Parathyroid adenoma (tissue), 2 donors: Measurements from ENCODE around the gene PHF3.
"Not testable (repeated sequence)": the region's sequence is repeated elsewhere in the genome, so short reads cannot be mapped to it uniquely, and the experiment has no call there.

Experiments
- H2AFZ ChIP-seq: fragments of 300-600 bp; sonication (generic); one replicate; pipeline ENCODE4 v1.7.0; 2017; ENCODE audit warnings: antibody characterized with exemption, mild to moderate bottlenecking
- H3K27ac ChIP-seq: fragments of 300-600 bp; sonication (generic); one replicate; pipeline ENCODE4 v1.7.0; 2017
- H3K27me3 ChIP-seq: fragments of 300-600 bp; sonication (generic); one replicate; pipeline ENCODE4 v1.7.0; 2017; ENCODE audit warnings: low read length; ENCODE audit not compliant: control insufficient read depth, insufficient read depth
- H3K36me3 ChIP-seq: fragments of 300-600 bp; sonication (generic); one replicate; pipeline ENCODE4 v1.7.0; 2017; ENCODE audit warnings: low read length; ENCODE audit not compliant: control insufficient read depth, insufficient read depth
- H3K4me1 ChIP-seq: fragments of 300-600 bp; sonication (generic); one replicate; pipeline ENCODE4 v1.7.0; 2017; ENCODE audit warnings: control low read depth
- H3K4me2 ChIP-seq: fragments of 300-600 bp; sonication (generic); one replicate; pipeline ENCODE4 v1.7.0; 2017; ENCODE audit warnings: low read length
- H3K4me3 ChIP-seq: fragments of 300-600 bp; sonication (generic); one replicate; pipeline ENCODE4 v1.7.0; 2017; ENCODE audit warnings: low read depth, low read length
- H3K79me2 ChIP-seq: fragments of 300-600 bp; sonication (generic); one replicate; pipeline ENCODE4 v1.7.0; 2017; ENCODE audit warnings: control low read depth
- H3K9ac ChIP-seq: fragments of 300-600 bp; sonication (generic); one replicate; pipeline ENCODE4 v1.7.0; 2017; ENCODE audit warnings: mild to moderate bottlenecking
- H3K9me3 ChIP-seq: fragments of 300-600 bp; sonication (generic); one replicate; pipeline ENCODE4 v1.7.0; 2017; ENCODE audit warnings: low read length; ENCODE audit not compliant: control insufficient read depth
- CTCF ChIP-seq: fragments of 300-600 bp; sonication (generic); IDR thresholded peaks from one replicate; pipeline ENCODE4 v1.7.0; 2017; ENCODE audit warnings: antibody characterized with exemption, mild to moderate bottlenecking
- donor health status: primary hyperparathyroidism.

PHF3 gene

DNA sequence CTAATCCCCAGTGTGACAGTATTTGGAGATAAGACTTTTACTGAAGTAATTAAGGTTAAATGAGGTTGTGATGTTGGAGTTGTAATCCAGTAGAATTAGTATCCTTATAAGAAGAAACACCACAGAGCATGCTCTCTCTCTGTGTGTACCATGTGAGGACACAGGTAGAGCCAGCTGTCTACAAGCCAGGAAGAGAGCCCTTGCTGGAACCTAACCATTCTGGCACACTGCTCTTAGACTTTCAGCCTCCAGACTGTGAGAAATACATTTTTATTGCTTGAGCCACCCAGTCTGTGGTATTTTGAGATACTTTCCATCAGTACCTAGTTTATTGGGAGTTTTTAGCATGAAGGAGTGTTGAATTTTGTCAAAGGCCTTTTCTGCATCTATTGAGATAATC, 110.2 kb downstream of the PHF3 start:
- no peak for TF ChIP-seq CTCF
- Histone ChIP-seq H3K9ac (no peak overlapping the region), H3K4me2 (no peak overlapping the region), H3K9me3 (no peaks in the 10 kb centered on the region), H3K4me3 (no peak overlapping the region), H2AFZ (no peak overlapping the region), H3K36me3 (no peaks in the 10 kb centered on the region), H3K4me1 (peaks cover 4% of the 10 kb centered on the region), H3K27ac (no peak overlapping the region), H3K79me2 (no peaks in the 10 kb centered on the region), H3K27me3 (no peaks in the 10 kb centered on the region)

DNA sequence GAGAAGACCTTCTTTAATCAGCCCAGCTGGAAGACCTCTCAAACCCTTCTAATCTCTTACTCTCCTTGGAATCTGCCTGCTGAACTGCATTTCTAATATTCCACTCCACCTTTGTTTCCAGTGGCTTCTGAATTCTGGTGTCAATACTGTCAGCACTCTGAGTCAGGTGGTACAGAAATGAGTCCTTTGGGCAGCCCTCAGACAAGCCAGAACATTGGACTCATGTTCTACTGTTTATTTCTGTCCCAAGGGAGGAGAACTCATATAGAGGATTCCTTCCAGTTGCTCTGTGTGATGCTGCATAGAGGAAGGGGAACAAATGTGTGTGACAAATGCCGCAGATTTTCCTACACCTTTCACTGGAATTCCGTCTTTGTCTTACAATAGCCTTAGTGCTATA, 114.8 kb downstream of the PHF3 start:
- no peaks in the 10 kb centered on the region for H3K79me2 ChIP-seq
- TF ChIP-seq CTCF = no peak

GRCh38 chr6:63757275-63757674, 121.7 kb downstream of the PHF3 start:
- not testable (repeated sequence) for H3K79me2 ChIP-seq, H3K9me3 ChIP-seq, H3K27ac ChIP-seq, H2AFZ ChIP-seq, H3K27me3 ChIP-seq, H3K36me3 ChIP-seq, H3K4me1 ChIP-seq, H3K4me3 ChIP-seq, H3K9ac ChIP-seq, H3K4me2 ChIP-seq

More for the DNA sequence above, 114.8 kb downstream of the PHF3 start:
- no peaks in the 10 kb centered on the region for H3K36me3 ChIP-seq
- H3K9ac ChIP-seq = no peak overlapping the region
- no peak overlapping the region for H3K4me2 ChIP-seq
- H3K4me3 ChIP-seq = no peak overlapping the region
- no peaks in the 10 kb centered on the region for H3K9me3 ChIP-seq
- no peak overlapping the region for H2AFZ ChIP-seq
- no peaks in the 10 kb centered on the region for H3K27me3 ChIP-seq
- H3K4me1 ChIP-seq = no peaks in the 10 kb centered on the region
- no peak overlapping the region for H3K27ac ChIP-seq

GRCh38 chr6:63757826-63758225, 122.2 kb downstream of the PHF3 start:
- TF ChIP-seq CTCF = no peak
- Histone ChIP-seq H3K36me3 (no peaks in the 10 kb centered on the region), H3K27me3 (no peaks in the 10 kb centered on the region), H3K4me1 (no peaks in the 10 kb centered on the region), H3K4me2 (no peak overlapping the region), H3K9me3 (no peaks in the 10 kb centered on the region), H3K4me3 (no peak overlapping the region), H3K79me2 (no peaks in the 10 kb centered on the region), H3K9ac (no peak overlapping the region), H2AFZ (no peak overlapping the region), H3K27ac (no peak overlapping the region)

DNA sequence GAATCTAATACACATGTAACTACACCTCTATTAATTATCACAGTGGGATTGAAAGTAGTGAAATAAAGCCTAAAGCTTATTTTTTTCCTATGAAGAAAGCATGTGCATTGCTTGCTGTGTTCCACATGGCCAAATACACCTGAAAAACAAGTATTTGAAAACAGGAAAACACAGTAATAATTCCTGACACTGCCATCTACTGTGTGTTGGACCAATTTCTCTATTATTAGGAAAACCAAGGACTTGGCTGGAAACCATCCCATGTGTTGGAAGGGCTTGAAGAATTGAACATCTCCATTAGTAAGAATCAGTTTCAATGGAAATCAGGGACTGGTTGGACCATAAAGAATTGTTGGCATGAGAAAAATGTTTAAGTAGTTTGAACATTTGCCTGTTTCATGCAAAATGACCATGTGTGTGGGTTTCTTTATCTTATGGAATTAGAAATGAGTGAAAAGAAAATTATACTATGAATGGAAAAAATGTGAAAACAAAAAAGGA, 124.1 kb downstream of the PHF3 start:
- H3K4me3 ChIP-seq = no peak overlapping the region
- no peak overlapping the region for H3K9ac ChIP-seq
- H3K27ac ChIP-seq = no peak overlapping the region
- no peak overlapping the region for H2AFZ ChIP-seq
- no peaks in the 10 kb centered on the region for H3K79me2 ChIP-seq
- no peak for TF ChIP-seq CTCF
- H3K9me3 ChIP-seq = no peaks in the 10 kb centered on the region
- no peaks in the 10 kb centered on the region for H3K27me3 ChIP-seq
- H3K4me2 ChIP-seq = no peak overlapping the region
- H3K36me3 ChIP-seq = no peaks in the 10 kb centered on the region
- no peaks in the 10 kb centered on the region for H3K4me1 ChIP-seq
